WTC11 (cell line): ENCODE results near the gene ALAD.

Experiments used
- CREB1 ChIP-seq: sonication (generic); formaldehyde crosslinking; IDR thresholded peaks from 2 replicates; pipeline ENCODE4 v1.8.0; 2023; ENCODE audit warnings: mild to moderate bottlenecking, missing genetic modification reagents
- CREM ChIP-seq: sonication (generic); formaldehyde crosslinking; IDR thresholded peaks from 2 replicates; pipeline ENCODE4 v1.8.1; 2022; ENCODE audit warnings: mild to moderate bottlenecking, missing genetic modification reagents, moderate library complexity
- KAT7 ChIP-seq: sonication (generic); formaldehyde crosslinking; IDR thresholded peaks from 2 replicates; pipeline ENCODE4 v1.8.1; 2023; ENCODE audit warnings: missing genetic modification reagents, mild to moderate bottlenecking, borderline replicate concordance
- MYBL2 ChIP-seq: sonication (generic); formaldehyde crosslinking; IDR thresholded peaks from 2 replicates; pipeline ENCODE4 v1.8.1; 2023; ENCODE audit warnings: mild to moderate bottlenecking, moderate library complexity, missing genetic modification reagents
- NR3C1 ChIP-seq: sonication (generic); formaldehyde crosslinking; conservative IDR thresholded peaks from 2 replicates; pipeline ENCODE4 v1.8.1; 2023; ENCODE audit warnings: low read depth, mild to moderate bottlenecking, missing genetic modification reagents
- RELA ChIP-seq: sonication (generic); formaldehyde crosslinking; IDR thresholded peaks from 2 replicates; pipeline ENCODE4 v1.8.1; 2022; ENCODE audit warnings: missing genetic modification reagents, mild to moderate bottlenecking, borderline replicate concordance
- TEAD1 ChIP-seq: sonication (generic); formaldehyde crosslinking; IDR thresholded peaks from 2 replicates; pipeline ENCODE4 v1.8.0; 2022; ENCODE audit warnings: mild to moderate bottlenecking, missing genetic modification reagents
- TEAD4 ChIP-seq: sonication (generic); formaldehyde crosslinking; IDR thresholded peaks from 2 replicates; pipeline ENCODE4 v1.8.0; 2022; ENCODE audit warnings: mild to moderate bottlenecking, missing genetic modification reagents
- ZNF263 ChIP-seq: sonication (generic); formaldehyde crosslinking; IDR thresholded peaks from 2 replicates; pipeline ENCODE4 v1.8.1; 2022; ENCODE audit warnings: low read depth, mild to moderate bottlenecking, moderate library complexity, missing genetic modification reagents
- TF ChIP-seq, protein P1 (sequence below): sonication (generic); formaldehyde crosslinking; IDR thresholded peaks from 2 replicates; pipeline ENCODE4 v1.8.1; 2023; ENCODE audit warnings: mild to moderate bottlenecking, missing genetic modification reagents, moderate library complexity
- TF ChIP-seq, protein P2 (sequence below): fragments of 200-600 bp; IDR thresholded peaks from 2 replicates; pipeline ENCODE4 v1.8.0; 2022; ENCODE audit warnings: antibody characterized with exemption
- TF ChIP-seq, protein P3 (sequence below): sonication (generic); formaldehyde crosslinking; IDR thresholded peaks from 2 replicates; pipeline ENCODE4 v1.8.0; 2022; ENCODE audit warnings: mild to moderate bottlenecking, missing genetic modification reagents
- TF ChIP-seq, protein P4 (sequence below): sonication (generic); formaldehyde crosslinking; IDR thresholded peaks from 2 replicates; pipeline ENCODE4 v1.8.0; 2023; ENCODE audit warnings: missing genetic modification reagents, mild to moderate bottlenecking, borderline replicate concordance
- TF ChIP-seq, protein P5 (sequence below): sonication (generic); formaldehyde crosslinking; IDR thresholded peaks from 2 replicates; pipeline ENCODE4 v1.8.1; 2023; ENCODE audit warnings: mild to moderate bottlenecking, moderate library complexity, missing genetic modification reagents

DNA sequence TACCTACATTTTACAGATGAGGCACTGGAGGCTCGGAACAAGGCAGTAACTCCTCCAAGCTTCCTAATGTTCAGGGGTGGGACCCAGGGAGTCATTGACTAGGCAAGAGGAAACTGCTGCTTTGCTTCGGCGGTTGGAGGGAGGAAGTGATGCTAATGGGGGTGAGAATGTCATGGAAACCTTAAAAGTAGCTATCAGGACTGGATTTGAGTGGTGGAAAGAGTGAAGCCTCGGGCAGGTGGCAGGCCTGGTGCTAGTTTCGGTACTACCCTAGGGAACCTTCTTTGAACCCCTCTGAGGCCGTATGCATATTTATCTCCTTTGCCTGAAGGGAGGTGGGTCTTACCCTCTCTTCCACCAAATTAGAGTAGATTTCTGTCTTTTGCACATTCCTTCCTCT is 50.1 kb downstream of the ALAD start:
- TF ChIP-seq, protein P1, sequence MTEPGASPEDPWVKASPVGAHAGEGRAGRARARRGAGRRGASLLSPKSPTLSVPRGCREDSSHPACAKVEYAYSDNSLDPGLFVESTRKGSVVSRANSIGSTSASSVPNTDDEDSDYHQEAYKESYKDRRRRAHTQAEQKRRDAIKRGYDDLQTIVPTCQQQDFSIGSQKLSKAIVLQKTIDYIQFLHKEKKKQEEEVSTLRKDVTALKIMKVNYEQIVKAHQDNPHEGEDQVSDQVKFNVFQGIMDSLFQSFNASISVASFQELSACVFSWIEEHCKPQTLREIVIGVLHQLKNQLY (CRISPR knock-in tag), result no peak
- TF ChIP-seq TEAD1 (CRISPR knock-in tag) (no peak), MYBL2 (CRISPR knock-in tag) (no peak), NR3C1 (no peak), RELA (CRISPR knock-in tag) (no peak), TEAD4 (no peak), KAT7 (CRISPR knock-in tag) (no peak), CREM (CRISPR knock-in tag) (no peak), CREB1 (CRISPR knock-in tag) (no peak), ZNF263 (CRISPR knock-in tag) (no peak)
- TF ChIP-seq, protein P2, sequence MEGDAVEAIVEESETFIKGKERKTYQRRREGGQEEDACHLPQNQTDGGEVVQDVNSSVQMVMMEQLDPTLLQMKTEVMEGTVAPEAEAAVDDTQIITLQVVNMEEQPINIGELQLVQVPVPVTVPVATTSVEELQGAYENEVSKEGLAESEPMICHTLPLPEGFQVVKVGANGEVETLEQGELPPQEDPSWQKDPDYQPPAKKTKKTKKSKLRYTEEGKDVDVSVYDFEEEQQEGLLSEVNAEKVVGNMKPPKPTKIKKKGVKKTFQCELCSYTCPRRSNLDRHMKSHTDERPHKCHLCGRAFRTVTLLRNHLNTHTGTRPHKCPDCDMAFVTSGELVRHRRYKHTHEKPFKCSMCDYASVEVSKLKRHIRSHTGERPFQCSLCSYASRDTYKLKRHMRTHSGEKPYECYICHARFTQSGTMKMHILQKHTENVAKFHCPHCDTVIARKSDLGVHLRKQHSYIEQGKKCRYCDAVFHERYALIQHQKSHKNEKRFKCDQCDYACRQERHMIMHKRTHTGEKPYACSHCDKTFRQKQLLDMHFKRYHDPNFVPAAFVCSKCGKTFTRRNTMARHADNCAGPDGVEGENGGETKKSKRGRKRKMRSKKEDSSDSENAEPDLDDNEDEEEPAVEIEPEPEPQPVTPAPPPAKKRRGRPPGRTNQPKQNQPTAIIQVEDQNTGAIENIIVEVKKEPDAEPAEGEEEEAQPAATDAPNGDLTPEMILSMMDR, result no peak
- TF ChIP-seq, protein P3, sequence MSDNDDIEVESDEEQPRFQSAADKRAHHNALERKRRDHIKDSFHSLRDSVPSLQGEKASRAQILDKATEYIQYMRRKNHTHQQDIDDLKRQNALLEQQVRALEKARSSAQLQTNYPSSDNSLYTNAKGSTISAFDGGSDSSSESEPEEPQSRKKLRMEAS, result no peak
- TF ChIP-seq, protein P4, sequence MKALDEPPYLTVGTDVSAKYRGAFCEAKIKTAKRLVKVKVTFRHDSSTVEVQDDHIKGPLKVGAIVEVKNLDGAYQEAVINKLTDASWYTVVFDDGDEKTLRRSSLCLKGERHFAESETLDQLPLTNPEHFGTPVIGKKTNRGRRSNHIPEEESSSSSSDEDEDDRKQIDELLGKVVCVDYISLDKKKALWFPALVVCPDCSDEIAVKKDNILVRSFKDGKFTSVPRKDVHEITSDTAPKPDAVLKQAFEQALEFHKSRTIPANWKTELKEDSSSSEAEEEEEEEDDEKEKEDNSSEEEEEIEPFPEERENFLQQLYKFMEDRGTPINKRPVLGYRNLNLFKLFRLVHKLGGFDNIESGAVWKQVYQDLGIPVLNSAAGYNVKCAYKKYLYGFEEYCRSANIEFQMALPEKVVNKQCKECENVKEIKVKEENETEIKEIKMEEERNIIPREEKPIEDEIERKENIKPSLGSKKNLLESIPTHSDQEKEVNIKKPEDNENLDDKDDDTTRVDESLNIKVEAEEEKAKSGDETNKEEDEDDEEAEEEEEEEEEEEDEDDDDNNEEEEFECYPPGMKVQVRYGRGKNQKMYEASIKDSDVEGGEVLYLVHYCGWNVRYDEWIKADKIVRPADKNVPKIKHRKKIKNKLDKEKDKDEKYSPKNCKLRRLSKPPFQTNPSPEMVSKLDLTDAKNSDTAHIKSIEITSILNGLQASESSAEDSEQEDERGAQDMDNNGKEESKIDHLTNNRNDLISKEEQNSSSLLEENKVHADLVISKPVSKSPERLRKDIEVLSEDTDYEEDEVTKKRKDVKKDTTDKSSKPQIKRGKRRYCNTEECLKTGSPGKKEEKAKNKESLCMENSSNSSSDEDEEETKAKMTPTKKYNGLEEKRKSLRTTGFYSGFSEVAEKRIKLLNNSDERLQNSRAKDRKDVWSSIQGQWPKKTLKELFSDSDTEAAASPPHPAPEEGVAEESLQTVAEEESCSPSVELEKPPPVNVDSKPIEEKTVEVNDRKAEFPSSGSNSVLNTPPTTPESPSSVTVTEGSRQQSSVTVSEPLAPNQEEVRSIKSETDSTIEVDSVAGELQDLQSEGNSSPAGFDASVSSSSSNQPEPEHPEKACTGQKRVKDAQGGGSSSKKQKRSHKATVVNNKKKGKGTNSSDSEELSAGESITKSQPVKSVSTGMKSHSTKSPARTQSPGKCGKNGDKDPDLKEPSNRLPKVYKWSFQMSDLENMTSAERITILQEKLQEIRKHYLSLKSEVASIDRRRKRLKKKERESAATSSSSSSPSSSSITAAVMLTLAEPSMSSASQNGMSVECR, result no peak
- TF ChIP-seq, protein P5, sequence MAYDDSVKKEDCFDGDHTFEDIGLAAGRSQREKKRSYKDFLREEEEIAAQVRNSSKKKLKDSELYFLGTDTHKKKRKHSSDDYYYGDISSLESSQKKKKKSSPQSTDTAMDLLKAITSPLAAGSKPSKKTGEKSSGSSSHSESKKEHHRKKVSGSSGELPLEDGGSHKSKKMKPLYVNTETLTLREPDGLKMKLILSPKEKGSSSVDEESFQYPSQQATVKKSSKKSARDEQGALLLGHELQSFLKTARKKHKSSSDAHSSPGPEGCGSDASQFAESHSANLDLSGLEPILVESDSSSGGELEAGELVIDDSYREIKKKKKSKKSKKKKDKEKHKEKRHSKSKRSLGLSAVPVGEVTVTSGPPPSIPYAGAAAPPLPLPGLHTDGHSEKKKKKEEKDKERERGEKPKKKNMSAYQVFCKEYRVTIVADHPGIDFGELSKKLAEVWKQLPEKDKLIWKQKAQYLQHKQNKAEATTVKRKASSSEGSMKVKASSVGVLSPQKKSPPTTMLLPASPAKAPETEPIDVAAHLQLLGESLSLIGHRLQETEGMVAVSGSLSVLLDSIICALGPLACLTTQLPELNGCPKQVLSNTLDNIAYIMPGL (CRISPR knock-in tag), result no peak
